Measurements from ENCODE around the gene BAX. TPM values are rescaled to one million over a fixed set of nuclear protein-coding genes. Genes with fewer than 3 reads are reported as not detected.
A peak's percentile ranks its signal among the peaks of the same experiment; 100 is the strongest.

Gene BAX
- total and polyA plus RNA-seq, 2 of the 13 experiments (the other 11 are each of a cell fraction or from before 2014, with no cell fraction given): 139 to 176 TPM

DNA sequence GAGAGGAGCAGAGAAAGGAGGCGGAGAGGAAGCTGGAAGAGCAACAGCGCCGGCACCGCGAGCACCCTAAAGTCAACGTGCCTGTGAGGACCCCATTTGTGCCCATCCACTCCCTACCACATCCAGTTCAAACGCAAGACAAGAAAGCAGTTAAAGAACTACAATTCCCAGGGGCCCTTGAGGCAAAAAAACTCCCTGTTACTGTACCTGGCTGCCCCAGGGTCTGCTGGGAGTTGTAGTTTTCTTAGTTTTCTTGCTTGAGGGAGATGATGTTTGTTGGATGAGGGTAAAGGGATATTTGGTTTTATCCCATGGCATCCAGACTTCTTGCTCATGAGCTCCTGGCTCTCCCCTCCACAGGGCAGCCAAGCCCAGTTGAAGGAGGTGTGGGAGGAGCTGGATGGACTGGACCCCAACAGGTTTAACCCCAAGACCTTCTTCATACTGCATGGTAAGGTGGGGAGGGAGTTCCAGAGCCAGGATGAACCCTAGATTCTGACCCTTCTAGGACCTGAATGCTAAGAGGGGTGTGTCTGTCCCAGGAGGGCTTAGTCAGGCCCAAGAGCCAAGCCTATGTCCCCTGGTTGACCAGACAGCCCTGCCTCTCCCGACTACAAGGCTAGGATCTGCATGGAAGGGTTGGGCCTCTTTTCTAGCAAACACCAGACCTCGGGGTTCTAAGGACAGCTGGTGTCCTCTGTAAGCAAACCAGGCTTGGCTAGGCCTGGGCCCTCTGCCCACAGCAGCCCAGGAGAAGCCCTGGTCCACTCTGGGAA, 41.4 kb upstream of the BAX start:
- in situ Hi-C loops (cut with HindIII; ENCODE audit: extremely low pct_ligation_motif_present, low pct_unique_long_range_greater_than_20kb): no loop called here
- WGBS (ENCODE audit: low lambda C conversion rate): 96% methylated on average over 8 of the region's 9 CpGs
- Histone ChIP-seq H3K9me3 (ENCODE audit: low read length) (no peaks in the 10 kb centered on the region), H3K79me2 (ENCODE audit: insufficient read depth, low read length) (no peaks in the 10 kb centered on the region), H2AFZ (ENCODE audit: low read length) (no peak overlapping the region), H3K36me3 (replicated peaks in 1 of 2; ENCODE audit: control insufficient read depth in 1 of 2, insufficient read depth in 2 of 2, low read length in 2 of 2) (peaks cover 18 to 64% of the 10 kb centered on the region in 2 experiments), H3K4me3 (replicated peaks in 1 of 3; ENCODE audit: insufficient read depth in 1 of 3, low read depth in 2 of 3, low read length in 3 of 3) (no peak overlapping the region), H4K20me1 (ENCODE audit: insufficient read depth, low read length) (no peaks in the 10 kb centered on the region), H3K27ac (ENCODE audit: extremely low read length, insufficient read depth, low read length) (no peak overlapping the region), H3K4me2 (ENCODE audit: low read depth, low read length) (no peak overlapping the region), H3K4me1 (ENCODE audit: insufficient read depth, low read length) (peaks cover 7% of the 10 kb centered on the region), H3K9ac (ENCODE audit: insufficient read depth, low read depth, low read length) (no peak overlapping the region), H3K27me3 (ENCODE audit: control insufficient read depth in 1 of 2, insufficient read depth in 2 of 2, low read length in 2 of 2) (no peaks in the 10 kb centered on the region)
- BruUV-seq (replicated peaks): TSS peak; percentile 34
- POLR2A ChIA-PET: no interaction called here
- CTCF ChIA-PET (ENCODE audit: low intra/inter-chr PET ratio, low total read pairs): no interaction called here
- ATAC-seq: peak; percentile 35; the same call in 1 of the 3 replicates
- FAIRE-seq: no peak
- TF ChIP-seq ZNF292 (CRISPR knock-in tag; IDR thresholded peaks at IDR 0.05; ENCODE audit: borderline replicate concordance, low read depth): no peak
- no peak for TF ChIP-seq NFIC (IDR thresholded peaks at IDR 0.05; ENCODE audit: low read length)
- TF ChIP-seq ATF7 (IDR thresholded peaks at IDR 0.05): no peak
- no peak for TF ChIP-seq ATF7 (CRISPR knock-in tag; IDR thresholded peaks at IDR 0.05)
- no peak for TF ChIP-seq HOXA3 (CRISPR knock-in tag; IDR thresholded peaks at IDR 0.05)
- no peak for TF ChIP-seq ARNT (IDR thresholded peaks at IDR 0.05)
- TF ChIP-seq, protein P1, sequence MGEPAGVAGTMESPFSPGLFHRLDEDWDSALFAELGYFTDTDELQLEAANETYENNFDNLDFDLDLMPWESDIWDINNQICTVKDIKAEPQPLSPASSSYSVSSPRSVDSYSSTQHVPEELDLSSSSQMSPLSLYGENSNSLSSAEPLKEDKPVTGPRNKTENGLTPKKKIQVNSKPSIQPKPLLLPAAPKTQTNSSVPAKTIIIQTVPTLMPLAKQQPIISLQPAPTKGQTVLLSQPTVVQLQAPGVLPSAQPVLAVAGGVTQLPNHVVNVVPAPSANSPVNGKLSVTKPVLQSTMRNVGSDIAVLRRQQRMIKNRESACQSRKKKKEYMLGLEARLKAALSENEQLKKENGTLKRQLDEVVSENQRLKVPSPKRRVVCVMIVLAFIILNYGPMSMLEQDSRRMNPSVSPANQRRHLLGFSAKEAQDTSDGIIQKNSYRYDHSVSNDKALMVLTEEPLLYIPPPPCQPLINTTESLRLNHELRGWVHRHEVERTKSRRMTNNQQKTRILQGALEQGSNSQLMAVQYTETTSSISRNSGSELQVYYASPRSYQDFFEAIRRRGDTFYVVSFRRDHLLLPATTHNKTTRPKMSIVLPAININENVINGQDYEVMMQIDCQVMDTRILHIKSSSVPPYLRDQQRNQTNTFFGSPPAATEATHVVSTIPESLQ (CRISPR knock-in tag; conservative IDR thresholded peaks at IDR 0.05): no peak
- TF ChIP-seq THAP11 (CRISPR knock-in tag; IDR thresholded peaks at IDR 0.05): peak; percentile 98
- TF ChIP-seq CREM (IDR thresholded peaks at IDR 0.05): peak; percentile 38; the same call in 1 of the 2 replicates
- TF ChIP-seq CREM (CRISPR knock-in tag; IDR thresholded peaks at IDR 0.05): no peak
- TF ChIP-seq ZNF615 (CRISPR knock-in tag; IDR thresholded peaks at IDR 0.05; ENCODE audit: borderline replicate concordance): no peak
- no peak for TF ChIP-seq HDAC6 (IDR thresholded peaks at IDR 0.05; ENCODE audit: low read depth, low read length)
- TF ChIP-seq SUZ12 (IDR thresholded peaks at IDR 0.05; ENCODE audit: low read depth, low read length): peak; percentile 66
- peak; percentile 81 for TF ChIP-seq HCFC1 (IDR thresholded peaks at IDR 0.05; ENCODE audit: low read depth, low read length)
- TF ChIP-seq PHF20 (CRISPR knock-in tag; IDR thresholded peaks at IDR 0.05): no peak
- TF ChIP-seq ZNF143 (CRISPR knock-in tag; IDR thresholded peaks at IDR 0.05): peak; percentile 91
- DNase-seq (ENCODE audit: low spot score): no peak
- intact Hi-C loops (cut with micrococcal nuclease; ENCODE audit: unreplicated experiment): no loop called here
